Activated CD8-positive, alpha-beta T cell treated with anti-CD3 and anti-CD28 coated beads for 36 hours (primary cell): ENCODE data around the gene JAKMIP2. TPM values are rescaled to one million over a fixed set of nuclear protein-coding genes. Genes with fewer than 3 reads are reported as not detected.

Source experiments
- ATAC-seq: fragments of 200-7000 bp; cut with Tn5 transposase; one replicate; pipeline ENCODE4 v1.10.0; 2021; ENCODE audit warnings: mild to moderate bottlenecking, moderate library complexity
- CTCF ChIA-PET: fragments of 350-600 bp; sonication (Branson Sonifier 250); formaldehyde crosslinking; loops from one replicate; lab custom pipeline; 2021; ENCODE audit warnings: antibody characterized with exemption; lab: Charles Lee
- POLR2A ChIA-PET: fragments of 350-600 bp; sonication (Branson Sonifier 250); formaldehyde crosslinking; loops from one replicate; lab custom pipeline; 2021; ENCODE audit warnings: antibody characterized with exemption; lab: Charles Lee
- DNase-seq: peaks from one replicate; pipeline ENCODE4 v3.0.0-alpha.2; 2020
- H3K27ac Mint-ChIP-seq: one replicate; pipeline ENCODE4 v1.8.0; 2021; ENCODE audit warnings: mild to moderate bottlenecking, mixed read lengths
- H3K27me3 Mint-ChIP-seq: one replicate; pipeline ENCODE4 v1.8.0; 2021; ENCODE audit warnings: mixed read lengths
- H3K36me3 Mint-ChIP-seq: one replicate; pipeline ENCODE4 v1.8.0; 2021; ENCODE audit warnings: low read depth, mixed read lengths
- H3K4me1 Mint-ChIP-seq: one replicate; pipeline ENCODE4 v1.8.0; 2021; ENCODE audit warnings: low read depth, mixed read lengths
- H3K4me3 Mint-ChIP-seq: one replicate; pipeline ENCODE4 v1.8.0; 2021; ENCODE audit warnings: mild to moderate bottlenecking, moderate library complexity, mixed read lengths
- H3K9me3 Mint-ChIP-seq: one replicate; pipeline ENCODE4 v1.8.0; 2021; ENCODE audit warnings: mixed read lengths
- intact Hi-C: fragments of 100-400 bp; cut with micrococcal nuclease; formaldehyde crosslinking; loops from one replicate; pipeline ENCODE4 v1.10.0; 2022
- total RNA-seq, 2 experiments: library from RNA; stranded (reverse); gene quantifications; one replicate each; pipeline ENCODE4 v1.2.3, GENCODE V29; 2021
- TF ChIP-seq, protein P1 (sequence below): fragments of 200-600 bp; IDR thresholded peaks from one replicate; pipeline ENCODE4 v1.8.0; 2022; ENCODE audit warnings: antibody characterized with exemption, mild to moderate bottlenecking

The JAKMIP2 gene
- total RNA-seq, 2 experiments from 2014 or later: 2.6 to 3.2 TPM

DNA sequence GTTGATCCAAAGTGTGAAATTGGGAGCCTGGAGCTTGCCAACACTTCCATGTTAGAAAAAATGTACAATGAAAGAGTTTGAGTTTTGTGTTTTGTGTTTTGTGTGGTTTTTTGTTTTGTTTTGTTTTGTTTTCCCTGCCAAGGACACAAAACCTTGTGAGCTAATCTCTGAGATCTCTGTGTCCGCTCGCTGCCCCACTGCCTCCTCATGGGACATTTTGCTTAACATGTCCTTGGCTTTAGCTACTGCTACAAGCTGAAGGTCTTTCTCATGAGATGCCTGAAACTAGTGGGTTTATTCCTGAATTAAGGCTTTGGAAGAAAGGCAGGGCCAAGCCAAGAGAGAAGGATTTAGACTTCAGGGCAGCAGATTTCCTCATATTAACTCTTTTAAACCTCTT, 7.3 kb upstream of the JAKMIP2 start:
- CTCF ChIA-PET: interaction anchor here (1.8 kb wide), 1 partner anchor 33 kb away, joined by 4 read pairs; no protein-coding TSS in a partner anchor
- TF ChIP-seq, protein P1, sequence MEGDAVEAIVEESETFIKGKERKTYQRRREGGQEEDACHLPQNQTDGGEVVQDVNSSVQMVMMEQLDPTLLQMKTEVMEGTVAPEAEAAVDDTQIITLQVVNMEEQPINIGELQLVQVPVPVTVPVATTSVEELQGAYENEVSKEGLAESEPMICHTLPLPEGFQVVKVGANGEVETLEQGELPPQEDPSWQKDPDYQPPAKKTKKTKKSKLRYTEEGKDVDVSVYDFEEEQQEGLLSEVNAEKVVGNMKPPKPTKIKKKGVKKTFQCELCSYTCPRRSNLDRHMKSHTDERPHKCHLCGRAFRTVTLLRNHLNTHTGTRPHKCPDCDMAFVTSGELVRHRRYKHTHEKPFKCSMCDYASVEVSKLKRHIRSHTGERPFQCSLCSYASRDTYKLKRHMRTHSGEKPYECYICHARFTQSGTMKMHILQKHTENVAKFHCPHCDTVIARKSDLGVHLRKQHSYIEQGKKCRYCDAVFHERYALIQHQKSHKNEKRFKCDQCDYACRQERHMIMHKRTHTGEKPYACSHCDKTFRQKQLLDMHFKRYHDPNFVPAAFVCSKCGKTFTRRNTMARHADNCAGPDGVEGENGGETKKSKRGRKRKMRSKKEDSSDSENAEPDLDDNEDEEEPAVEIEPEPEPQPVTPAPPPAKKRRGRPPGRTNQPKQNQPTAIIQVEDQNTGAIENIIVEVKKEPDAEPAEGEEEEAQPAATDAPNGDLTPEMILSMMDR: no peak
- ATAC-seq (no peak), DNase-seq (no peak)
- Mint-ChIP-seq H3K36me3 (no peaks in the 10 kb centered on the region), H3K9me3 (no peaks in the 10 kb centered on the region), H3K27me3 (no peaks in the 10 kb centered on the region), H3K27ac (no peak overlapping the region), H3K4me1 (no peaks in the 10 kb centered on the region), H3K4me3 (no peak overlapping the region)
- intact Hi-C loops: no loop called here
- POLR2A ChIA-PET: no interaction called here

DNA sequence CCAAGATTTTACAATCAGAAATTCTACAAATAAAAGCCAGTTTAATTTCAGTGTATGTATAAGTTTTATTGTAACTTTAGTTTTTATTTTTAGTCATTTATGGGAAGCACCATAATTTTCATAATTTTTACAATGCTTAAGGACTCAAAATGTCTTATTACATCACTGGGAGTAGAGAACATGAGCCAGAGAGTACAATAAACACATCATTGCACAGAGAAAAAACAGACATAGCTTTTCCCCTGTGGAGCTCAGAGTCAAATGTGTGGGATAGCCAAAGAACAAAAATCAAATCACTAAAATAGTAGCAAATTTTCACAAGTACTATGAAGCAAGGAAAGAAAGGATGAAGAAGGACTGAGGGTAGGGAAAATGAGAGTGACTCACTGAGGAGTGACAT, 5.5 kb upstream of the JAKMIP2 start:
- no peaks in the 10 kb centered on the region for H3K27me3 Mint-ChIP-seq
- DNase-seq (no peak), ATAC-seq (no peak)
- intact Hi-C loops: no loop called here
- TF ChIP-seq, protein P1: no peak
- ChIA-PET POLR2A (interaction anchor here (0.8 kb wide), 1 partner anchor 678 kb away, joined by 3 read pairs; no protein-coding TSS in a partner anchor), CTCF (interaction anchor here (0.8 to 1.8 kb wide), 2 partner anchors 35 to 63 kb away, joined by 3 to 4 read pairs; no protein-coding TSS in a partner anchor)
- H3K9me3 Mint-ChIP-seq: no peaks in the 10 kb centered on the region
- no peaks in the 10 kb centered on the region for H3K36me3 Mint-ChIP-seq
- H3K4me3 Mint-ChIP-seq: no peak overlapping the region
- H3K4me1 Mint-ChIP-seq: no peaks in the 10 kb centered on the region
- H3K27ac Mint-ChIP-seq: no peak overlapping the region

DNA sequence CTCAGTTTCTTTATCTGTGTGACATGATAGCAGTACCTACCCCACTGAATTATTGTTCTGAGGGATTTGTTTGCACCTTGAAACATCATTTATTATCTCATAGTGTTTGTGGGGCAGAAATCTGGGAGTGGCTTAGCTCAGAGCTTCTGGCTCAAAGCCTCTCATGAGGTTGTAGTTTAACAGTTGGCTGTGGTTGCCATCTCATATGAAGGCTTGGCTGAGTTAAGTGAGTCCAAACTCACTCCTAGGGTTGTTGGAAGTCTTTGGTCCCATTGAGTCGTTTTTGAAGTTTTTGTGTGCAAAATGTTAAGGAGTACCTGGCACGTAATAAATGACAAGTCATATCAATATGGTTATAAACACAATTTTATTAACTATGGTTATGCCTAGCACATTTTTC, 3.6 kb upstream of the JAKMIP2 start:
- POLR2A ChIA-PET: no interaction called here
- TF ChIP-seq, protein P1: no peak
- H3K4me1 Mint-ChIP-seq: peaks cover 15% of the 10 kb centered on the region
- no peaks in the 10 kb centered on the region for H3K9me3 Mint-ChIP-seq
- no peak overlapping the region for H3K4me3 Mint-ChIP-seq
- CTCF ChIA-PET: no interaction called here
- H3K36me3 Mint-ChIP-seq: no peaks in the 10 kb centered on the region
- DNase-seq (no peak), ATAC-seq (no peak)
- no peaks in the 10 kb centered on the region for H3K27me3 Mint-ChIP-seq
- intact Hi-C loops: no loop called here
- no peak overlapping the region for H3K27ac Mint-ChIP-seq

DNA sequence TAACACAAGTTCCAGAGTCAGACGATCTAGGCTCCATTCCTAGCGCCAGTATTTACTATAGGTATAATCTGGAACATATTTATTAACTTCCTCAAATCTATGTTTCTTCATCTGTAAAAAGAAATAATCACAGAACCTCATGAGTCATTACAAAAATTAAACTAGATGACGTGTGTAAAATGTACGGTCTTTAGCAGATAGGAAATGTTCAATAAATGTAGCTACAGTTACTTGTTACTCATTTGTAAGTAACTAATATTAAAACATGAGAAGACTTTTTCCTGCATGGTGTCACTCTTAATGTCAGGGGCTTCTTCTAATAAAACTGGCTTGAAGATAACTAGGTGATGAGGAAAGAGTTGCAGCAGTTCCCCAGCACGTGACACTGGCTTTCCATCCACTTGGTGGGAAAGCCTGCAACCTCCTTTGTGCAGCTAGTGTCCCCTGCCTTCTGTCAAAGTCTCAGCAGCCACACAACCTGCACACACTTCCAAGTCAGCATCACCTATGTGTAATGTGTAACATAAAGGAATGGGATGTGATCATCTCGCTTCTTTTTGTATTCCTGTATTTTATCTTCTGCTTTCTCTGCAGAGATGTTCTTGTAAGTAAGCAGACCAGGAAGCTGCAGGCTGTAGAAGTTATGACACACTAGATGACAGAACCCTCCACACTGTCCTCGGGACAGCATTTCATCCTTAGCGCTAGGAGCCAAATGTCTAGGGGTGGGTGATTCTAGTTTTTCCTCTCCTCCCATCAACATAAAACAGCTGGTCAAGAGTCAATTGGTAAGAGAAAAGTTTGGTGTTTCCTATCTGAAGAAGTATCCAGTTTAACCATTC, 1.8 kb upstream of the JAKMIP2 start:
- H3K4me1 Mint-ChIP-seq: peaks cover 25% of the 10 kb centered on the region
- POLR2A ChIA-PET: no interaction called here
- H3K4me3 Mint-ChIP-seq: no peak overlapping the region
- TF ChIP-seq, protein P1: no peak
- DNase-seq (no peak), ATAC-seq (no peak)
- no peak overlapping the region for H3K27ac Mint-ChIP-seq
- intact Hi-C loops: no loop called here
- no peaks in the 10 kb centered on the region for H3K36me3 Mint-ChIP-seq
- no peaks in the 10 kb centered on the region for H3K9me3 Mint-ChIP-seq
- CTCF ChIA-PET: no interaction called here
- H3K27me3 Mint-ChIP-seq: no peaks in the 10 kb centered on the region
